SK-N-SH (cell line): ENCODE data around the gene APBA2.

Experiments used
- CTCF ChIP-seq: fragments of 200-600 bp; sonication (generic); IDR thresholded peaks from 2 replicates; pipeline ENCODE4 v1.6.1; 2017; ENCODE audit warnings: antibody characterized with exemption, mild to moderate bottlenecking, moderate library complexity
- FOXM1 ChIP-seq: IDR thresholded peaks from 2 replicates; pipeline ENCODE4 v1.4.0; 2012; ENCODE audit warnings: low read depth, mild to moderate bottlenecking
- GATA2 ChIP-seq: sonication (generic); formaldehyde crosslinking; IDR thresholded peaks from 2 replicates; pipeline ENCODE4 v1.5.0; 2020; ENCODE audit warnings: mild to moderate bottlenecking, missing genetic modification reagents
- NFIC ChIP-seq: IDR thresholded peaks from 2 replicates; pipeline ENCODE4 v1.4.0; 2012; ENCODE audit warnings: borderline replicate concordance
- NRF1 ChIP-seq: IDR thresholded peaks from 2 replicates; pipeline ENCODE4 v1.6.1; 2012; ENCODE audit warnings: low read depth, mild to moderate bottlenecking, low read length
- RAD21 ChIP-seq: IDR thresholded peaks from 2 replicates; pipeline ENCODE4 v1.6.1; 2012; ENCODE audit warnings: mild to moderate bottlenecking, low read length
- RFX5 ChIP-seq: IDR thresholded peaks from 2 replicates; pipeline ENCODE4 v1.6.1; 2012; ENCODE audit warnings: mild to moderate bottlenecking, improper control_type of control experiment, low read length
- YY1 ChIP-seq: IDR thresholded peaks from 2 replicates; pipeline ENCODE4 v1.4.0; 2012; ENCODE audit warnings: low read depth, mild to moderate bottlenecking
- TF ChIP-seq, protein P1 (sequence below): IDR thresholded peaks from 2 replicates; pipeline ENCODE4 v1.6.1; 2012; ENCODE audit warnings: mild to moderate bottlenecking, low read depth, low read length, moderate library complexity
- TF ChIP-seq, protein P2 (sequence below): IDR thresholded peaks from 2 replicates; pipeline ENCODE4 v1.4.0; 2012; ENCODE audit warnings: low read depth, borderline replicate concordance
- TF ChIP-seq, protein P3 (sequence below): fragments of 150-350 bp; IDR thresholded peaks from 2 replicates; pipeline ENCODE4 v1.6.1; 2016; ENCODE audit warnings: mild to moderate bottlenecking, low read depth, low read length

DNA sequence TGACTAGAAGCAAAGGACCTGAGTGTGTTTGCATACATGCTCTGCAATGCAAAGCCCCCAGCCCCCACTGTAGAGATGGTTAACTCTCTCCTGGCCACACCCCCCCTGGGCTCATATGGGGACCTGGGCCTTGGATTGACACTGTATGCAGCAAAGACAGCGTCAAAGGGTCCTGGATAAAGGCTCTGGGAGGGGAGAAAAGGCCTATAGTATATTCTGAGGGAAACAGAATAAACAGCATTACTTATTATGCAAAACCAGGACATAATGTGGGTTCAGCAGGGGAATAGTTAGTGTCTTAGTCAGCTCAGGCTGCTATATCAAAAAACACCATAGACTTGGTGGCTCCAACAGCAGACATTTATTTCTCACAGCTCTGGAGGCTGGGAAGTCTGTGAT, 158.7 kb downstream of the APBA2 start:
- TF ChIP-seq, protein P1, sequence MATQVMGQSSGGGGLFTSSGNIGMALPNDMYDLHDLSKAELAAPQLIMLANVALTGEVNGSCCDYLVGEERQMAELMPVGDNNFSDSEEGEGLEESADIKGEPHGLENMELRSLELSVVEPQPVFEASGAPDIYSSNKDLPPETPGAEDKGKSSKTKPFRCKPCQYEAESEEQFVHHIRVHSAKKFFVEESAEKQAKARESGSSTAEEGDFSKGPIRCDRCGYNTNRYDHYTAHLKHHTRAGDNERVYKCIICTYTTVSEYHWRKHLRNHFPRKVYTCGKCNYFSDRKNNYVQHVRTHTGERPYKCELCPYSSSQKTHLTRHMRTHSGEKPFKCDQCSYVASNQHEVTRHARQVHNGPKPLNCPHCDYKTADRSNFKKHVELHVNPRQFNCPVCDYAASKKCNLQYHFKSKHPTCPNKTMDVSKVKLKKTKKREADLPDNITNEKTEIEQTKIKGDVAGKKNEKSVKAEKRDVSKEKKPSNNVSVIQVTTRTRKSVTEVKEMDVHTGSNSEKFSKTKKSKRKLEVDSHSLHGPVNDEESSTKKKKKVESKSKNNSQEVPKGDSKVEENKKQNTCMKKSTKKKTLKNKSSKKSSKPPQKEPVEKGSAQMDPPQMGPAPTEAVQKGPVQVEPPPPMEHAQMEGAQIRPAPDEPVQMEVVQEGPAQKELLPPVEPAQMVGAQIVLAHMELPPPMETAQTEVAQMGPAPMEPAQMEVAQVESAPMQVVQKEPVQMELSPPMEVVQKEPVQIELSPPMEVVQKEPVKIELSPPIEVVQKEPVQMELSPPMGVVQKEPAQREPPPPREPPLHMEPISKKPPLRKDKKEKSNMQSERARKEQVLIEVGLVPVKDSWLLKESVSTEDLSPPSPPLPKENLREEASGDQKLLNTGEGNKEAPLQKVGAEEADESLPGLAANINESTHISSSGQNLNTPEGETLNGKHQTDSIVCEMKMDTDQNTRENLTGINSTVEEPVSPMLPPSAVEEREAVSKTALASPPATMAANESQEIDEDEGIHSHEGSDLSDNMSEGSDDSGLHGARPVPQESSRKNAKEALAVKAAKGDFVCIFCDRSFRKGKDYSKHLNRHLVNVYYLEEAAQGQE = no peak
- TF ChIP-seq RAD21 (no peak), NRF1 (no peak), CTCF (no peak), GATA2 (no peak), YY1 (no peak), RFX5 (no peak), FOXM1 (no peak), NFIC (no peak)
- TF ChIP-seq, protein P2, sequence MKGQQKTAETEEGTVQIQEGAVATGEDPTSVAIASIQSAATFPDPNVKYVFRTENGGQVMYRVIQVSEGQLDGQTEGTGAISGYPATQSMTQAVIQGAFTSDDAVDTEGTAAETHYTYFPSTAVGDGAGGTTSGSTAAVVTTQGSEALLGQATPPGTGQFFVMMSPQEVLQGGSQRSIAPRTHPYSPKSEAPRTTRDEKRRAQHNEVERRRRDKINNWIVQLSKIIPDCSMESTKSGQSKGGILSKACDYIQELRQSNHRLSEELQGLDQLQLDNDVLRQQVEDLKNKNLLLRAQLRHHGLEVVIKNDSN = no peak
- TF ChIP-seq, protein P3, sequence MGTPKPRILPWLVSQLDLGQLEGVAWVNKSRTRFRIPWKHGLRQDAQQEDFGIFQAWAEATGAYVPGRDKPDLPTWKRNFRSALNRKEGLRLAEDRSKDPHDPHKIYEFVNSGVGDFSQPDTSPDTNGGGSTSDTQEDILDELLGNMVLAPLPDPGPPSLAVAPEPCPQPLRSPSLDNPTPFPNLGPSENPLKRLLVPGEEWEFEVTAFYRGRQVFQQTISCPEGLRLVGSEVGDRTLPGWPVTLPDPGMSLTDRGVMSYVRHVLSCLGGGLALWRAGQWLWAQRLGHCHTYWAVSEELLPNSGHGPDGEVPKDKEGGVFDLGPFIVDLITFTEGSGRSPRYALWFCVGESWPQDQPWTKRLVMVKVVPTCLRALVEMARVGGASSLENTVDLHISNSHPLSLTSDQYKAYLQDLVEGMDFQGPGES = no peak
